8988T (cell line): ENCODE results near the gene ATP6V1A.

Experiments
- DNase-seq: peaks from one replicate; pipeline ENCODE4 v3.0.0; 2011

ATP6V1A gene

GRCh38 chr3:113747283-113748046 lies 630 bp downstream of the ATP6V1A start:
- no peak for DNase-seq

- no peak for DNase-seq
Measured at GRCh38 chr3:113751141-113751540, 4.3 kb downstream of the ATP6V1A start.

- no peak for DNase-seq
Measured at GRCh38 chr3:113753376-113753985, 6.6 kb downstream of the ATP6V1A start.

GRCh38 chr3:113754494-113755159 lies 7.8 kb downstream of the ATP6V1A start:
- DNase-seq = no peak

GRCh38 chr3:113758389-113759024 lies 11.7 kb downstream of the ATP6V1A start:
- no peak for DNase-seq

GRCh38 chr3:113764698-113765097 lies 17.9 kb downstream of the ATP6V1A start:
- DNase-seq = no peak

GRCh38 chr3:113769551-113769950 lies 22.7 kb downstream of the ATP6V1A start:
- no peak for DNase-seq

GRCh38 chr3:113771993-113772392 lies 25.2 kb downstream of the ATP6V1A start:
- DNase-seq = no peak

GRCh38 chr3:113773381-113773780 lies 26.5 kb downstream of the ATP6V1A start:
- DNase-seq = no peak

GRCh38 chr3:113775516-113775915 lies 28.7 kb downstream of the ATP6V1A start:
- no peak for DNase-seq

GRCh38 chr3:113776564-113776963 lies 29.7 kb downstream of the ATP6V1A start:
- DNase-seq = no peak

GRCh38 chr3:113783463-113783862 lies 36.6 kb downstream of the ATP6V1A start:
- DNase-seq = no peak

- no peak for DNase-seq
Measured at GRCh38 chr3:113783980-113784379, 37.1 kb downstream of the ATP6V1A start.

- no peak for DNase-seq
Measured at GRCh38 chr3:113791381-113791780, 44.5 kb downstream of the ATP6V1A start.

- no peak for DNase-seq
Measured at GRCh38 chr3:113794526-113794925, 47.7 kb downstream of the ATP6V1A start.

- DNase-seq = no peak
Measured at GRCh38 chr3:113795693-113796092, 48.9 kb downstream of the ATP6V1A start.

GRCh38 chr3:113802795-113803455 lies 56.1 kb downstream of the ATP6V1A start:
- DNase-seq = no peak

- no peak for DNase-seq
Measured at GRCh38 chr3:113804661-113805060, 57.8 kb downstream of the ATP6V1A start.

GRCh38 chr3:113805249-113805648 lies 58.4 kb downstream of the ATP6V1A start:
- DNase-seq = no peak

- no peak for DNase-seq
Measured at GRCh38 chr3:113812854-113813253, 66.0 kb downstream of the ATP6V1A start.

- no peak for DNase-seq
Measured at GRCh38 chr3:113819866-113820265, 73.0 kb downstream of the ATP6V1A start.

- no peak for DNase-seq
Measured at GRCh38 chr3:113825090-113825489, 78.3 kb downstream of the ATP6V1A start.

GRCh38 chr3:113828600-113828999 lies 81.8 kb downstream of the ATP6V1A start:
- no peak for DNase-seq
